A673 (cell line): ENCODE data around the gene ORM1.

Experiments used
- CTCF ChIP-seq: fragments of 300-800, 200-600 bp; sonication (generic); conservative IDR thresholded peaks from 2 replicates; pipeline ENCODE4 v1.5.1; 2017; ENCODE audit warnings: low read depth, mild to moderate bottlenecking, antibody characterized with exemption, low read length, moderate library complexity, mixed read lengths
- EZH2 ChIP-seq: fragments of 200-600 bp; sonication (generic); IDR thresholded peaks from 2 replicates; pipeline ENCODE4 v1.6.1; 2017; ENCODE audit warnings: borderline replicate concordance, low read depth, mild to moderate bottlenecking, mixed read lengths, antibody characterized with exemption, low read length; ENCODE audit not compliant: poor library complexity, severe bottlenecking

- TF ChIP-seq CTCF (no peak), EZH2 (no peak)
These were observed 44.5 kb downstream of the ORM1 start for GRCh38 chr9:114367366-114367765.
